ENCODE measurements around the gene TGFB3. TPM values are rescaled to one million over a fixed set of nuclear protein-coding genes. Genes with fewer than 3 reads are reported as not detected.

The TGFB3 gene
- total RNA-seq, 1 experiment from 2014 or later = 1.7 TPM

DNA sequence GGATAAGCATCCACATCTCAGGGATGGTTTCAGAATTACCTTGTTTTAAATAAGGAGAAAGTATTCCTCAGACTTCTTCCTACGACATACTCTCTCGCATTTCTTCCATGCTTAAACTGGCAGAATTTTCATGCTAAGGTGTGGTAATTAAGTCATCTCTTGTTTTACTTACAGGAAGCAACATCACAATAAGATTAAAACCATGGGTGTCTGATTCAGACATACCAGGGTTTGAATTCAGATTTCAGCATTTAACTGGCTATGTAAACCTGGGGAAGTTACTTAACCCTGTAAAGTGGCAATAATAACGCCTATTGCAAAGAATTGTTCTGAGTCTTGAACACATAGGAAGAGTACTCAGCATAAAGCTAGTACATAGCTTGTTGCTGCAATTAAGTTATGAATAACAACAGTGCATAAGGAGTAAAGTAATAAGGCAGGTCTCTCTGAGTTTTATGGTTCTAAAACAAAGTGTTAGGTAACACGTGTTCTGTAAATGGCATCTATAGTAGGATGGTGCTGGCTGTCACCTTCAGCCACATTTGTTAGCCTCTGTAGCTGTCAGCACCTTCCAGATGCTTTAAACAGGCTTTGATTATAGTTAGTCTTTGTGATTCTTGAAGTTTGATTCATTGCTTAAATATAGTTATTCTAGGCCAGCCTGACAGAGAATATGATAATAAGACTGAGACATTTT lies 42.6 kb upstream of the TGFB3 start (continued):
- TF ChIP-seq, protein P1, sequence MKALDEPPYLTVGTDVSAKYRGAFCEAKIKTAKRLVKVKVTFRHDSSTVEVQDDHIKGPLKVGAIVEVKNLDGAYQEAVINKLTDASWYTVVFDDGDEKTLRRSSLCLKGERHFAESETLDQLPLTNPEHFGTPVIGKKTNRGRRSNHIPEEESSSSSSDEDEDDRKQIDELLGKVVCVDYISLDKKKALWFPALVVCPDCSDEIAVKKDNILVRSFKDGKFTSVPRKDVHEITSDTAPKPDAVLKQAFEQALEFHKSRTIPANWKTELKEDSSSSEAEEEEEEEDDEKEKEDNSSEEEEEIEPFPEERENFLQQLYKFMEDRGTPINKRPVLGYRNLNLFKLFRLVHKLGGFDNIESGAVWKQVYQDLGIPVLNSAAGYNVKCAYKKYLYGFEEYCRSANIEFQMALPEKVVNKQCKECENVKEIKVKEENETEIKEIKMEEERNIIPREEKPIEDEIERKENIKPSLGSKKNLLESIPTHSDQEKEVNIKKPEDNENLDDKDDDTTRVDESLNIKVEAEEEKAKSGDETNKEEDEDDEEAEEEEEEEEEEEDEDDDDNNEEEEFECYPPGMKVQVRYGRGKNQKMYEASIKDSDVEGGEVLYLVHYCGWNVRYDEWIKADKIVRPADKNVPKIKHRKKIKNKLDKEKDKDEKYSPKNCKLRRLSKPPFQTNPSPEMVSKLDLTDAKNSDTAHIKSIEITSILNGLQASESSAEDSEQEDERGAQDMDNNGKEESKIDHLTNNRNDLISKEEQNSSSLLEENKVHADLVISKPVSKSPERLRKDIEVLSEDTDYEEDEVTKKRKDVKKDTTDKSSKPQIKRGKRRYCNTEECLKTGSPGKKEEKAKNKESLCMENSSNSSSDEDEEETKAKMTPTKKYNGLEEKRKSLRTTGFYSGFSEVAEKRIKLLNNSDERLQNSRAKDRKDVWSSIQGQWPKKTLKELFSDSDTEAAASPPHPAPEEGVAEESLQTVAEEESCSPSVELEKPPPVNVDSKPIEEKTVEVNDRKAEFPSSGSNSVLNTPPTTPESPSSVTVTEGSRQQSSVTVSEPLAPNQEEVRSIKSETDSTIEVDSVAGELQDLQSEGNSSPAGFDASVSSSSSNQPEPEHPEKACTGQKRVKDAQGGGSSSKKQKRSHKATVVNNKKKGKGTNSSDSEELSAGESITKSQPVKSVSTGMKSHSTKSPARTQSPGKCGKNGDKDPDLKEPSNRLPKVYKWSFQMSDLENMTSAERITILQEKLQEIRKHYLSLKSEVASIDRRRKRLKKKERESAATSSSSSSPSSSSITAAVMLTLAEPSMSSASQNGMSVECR (CRISPR knock-in tag; IDR thresholded peaks at IDR 0.05; ENCODE audit: borderline replicate concordance) = no peak
- TF ChIP-seq RELA (CRISPR knock-in tag; IDR thresholded peaks at IDR 0.05; ENCODE audit: borderline replicate concordance) = no peak
- no peak for TF ChIP-seq ATF1 (CRISPR knock-in tag; IDR thresholded peaks at IDR 0.05)
- TF ChIP-seq MXD4 (CRISPR knock-in tag; IDR thresholded peaks at IDR 0.05; ENCODE audit: borderline replicate concordance) = no peak
- no peak for TF ChIP-seq ZNF219 (CRISPR knock-in tag; IDR thresholded peaks at IDR 0.05; ENCODE audit: borderline replicate concordance)
- TF ChIP-seq ATF6 (CRISPR knock-in tag; IDR thresholded peaks at IDR 0.05) = no peak
- no peak for TF ChIP-seq AR (CRISPR knock-in tag; IDR thresholded peaks at IDR 0.05)
- TF ChIP-seq, protein P2, sequence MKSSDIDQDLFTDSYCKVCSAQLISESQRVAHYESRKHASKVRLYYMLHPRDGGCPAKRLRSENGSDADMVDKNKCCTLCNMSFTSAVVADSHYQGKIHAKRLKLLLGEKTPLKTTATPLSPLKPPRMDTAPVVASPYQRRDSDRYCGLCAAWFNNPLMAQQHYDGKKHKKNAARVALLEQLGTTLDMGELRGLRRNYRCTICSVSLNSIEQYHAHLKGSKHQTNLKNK (CRISPR knock-in tag; IDR thresholded peaks at IDR 0.05) = no peak
- TF ChIP-seq, protein P3, sequence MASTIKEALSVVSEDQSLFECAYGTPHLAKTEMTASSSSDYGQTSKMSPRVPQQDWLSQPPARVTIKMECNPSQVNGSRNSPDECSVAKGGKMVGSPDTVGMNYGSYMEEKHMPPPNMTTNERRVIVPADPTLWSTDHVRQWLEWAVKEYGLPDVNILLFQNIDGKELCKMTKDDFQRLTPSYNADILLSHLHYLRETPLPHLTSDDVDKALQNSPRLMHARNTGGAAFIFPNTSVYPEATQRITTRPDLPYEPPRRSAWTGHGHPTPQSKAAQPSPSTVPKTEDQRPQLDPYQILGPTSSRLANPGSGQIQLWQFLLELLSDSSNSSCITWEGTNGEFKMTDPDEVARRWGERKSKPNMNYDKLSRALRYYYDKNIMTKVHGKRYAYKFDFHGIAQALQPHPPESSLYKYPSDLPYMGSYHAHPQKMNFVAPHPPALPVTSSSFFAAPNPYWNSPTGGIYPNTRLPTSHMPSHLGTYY (CRISPR knock-in tag; IDR thresholded peaks at IDR 0.05) = no peak
- TF ChIP-seq SOX15 (CRISPR knock-in tag; IDR thresholded peaks at IDR 0.05) = no peak
- TF ChIP-seq TEAD4 (CRISPR knock-in tag; IDR thresholded peaks at IDR 0.05) = no peak
- TF ChIP-seq GRHL2 (CRISPR knock-in tag; IDR thresholded peaks at IDR 0.05; ENCODE audit: insufficient replicate concordance, severe bottlenecking) = no peak
- no peak for TF ChIP-seq CTCF (IDR thresholded peaks at IDR 0.05)
- TF ChIP-seq ZNF263 (CRISPR knock-in tag; IDR thresholded peaks at IDR 0.05; ENCODE audit: low read depth) = no peak

Measured in WTC11 (cell line).